CD14-positive monocyte (primary cell): Measurements from ENCODE around the gene INPP1. TPM values are rescaled to one million over a fixed set of nuclear protein-coding genes. Genes with fewer than 3 reads are reported as not detected.
A peak's percentile ranks its signal among the peaks of the same experiment; 100 is the strongest.

Source experiments
- DNase-seq, 3 donors: peaks; one replicate each; pipeline ENCODE4 v3.0.0-alpha.2; 2011 to 2022
- H2AFZ ChIP-seq: 2 replicates; pipeline ENCODE4 v1.6.0; 2012; ENCODE audit warnings: mild to moderate bottlenecking, low read depth, low read length, inconsistent platforms; ENCODE audit not compliant: insufficient read depth, poor library complexity, severe bottlenecking
- H3K27ac ChIP-seq, 2 donors: 1 replicate in 1 of 2; 2 replicates in 1 of 2; pipeline ENCODE4 v1.5.1; 2012 to 2013; ENCODE audit warnings: low read length in 2 of 2, control low read depth in 1 of 2, inconsistent platforms in 1 of 2, low read depth in 1 of 2, mild to moderate bottlenecking in 1 of 2
- H3K27me3 ChIP-seq, 2 donors: one replicate each; pipeline versions ENCODE4 v1.6.0 to v1.6.1; 2011 to 2013; ENCODE audit warnings: low read length in 2 of 2; ENCODE audit not compliant: control insufficient read depth in 2 of 2, insufficient read depth in 2 of 2
- H3K36me3 ChIP-seq, 2 donors: replicated peaks in 1 of 2; 1 replicate in 1 of 2; 2 replicates in 1 of 2; pipeline versions ENCODE4 v1.5.1 to v1.6.1; 2012 to 2013; ENCODE audit warnings: low read length in 2 of 2, control low read depth in 1 of 2, inconsistent platforms in 1 of 2, mild to moderate bottlenecking in 1 of 2; ENCODE audit not compliant: insufficient read depth in 2 of 2, control insufficient read depth in 1 of 2
- H3K4me1 ChIP-seq, 2 donors: 1 replicate in 1 of 2; 2 replicates in 1 of 2; pipeline versions ENCODE4 v1.5.1 to v1.6.1; 2012 to 2013; ENCODE audit warnings: low read length in 2 of 2, control low read depth in 1 of 2, inconsistent platforms in 1 of 2, mild to moderate bottlenecking in 1 of 2, moderate library complexity in 1 of 2; ENCODE audit not compliant: insufficient read depth in 2 of 2, control insufficient read depth in 1 of 2
- H3K4me2 ChIP-seq: replicated peaks from 2 replicates; pipeline ENCODE3; 2012; ENCODE audit warnings: low read length, moderate library complexity, mild to moderate bottlenecking; ENCODE audit not compliant: poor library complexity, severe bottlenecking; ENCODE audit errors: extremely low read depth
- H3K4me3 ChIP-seq, 3 experiments: fragments of 200-600 bp in 1 of 3; sonication (generic) in 1 of 3; replicated peaks in 1 of 3; 1 replicate in 2 of 3; 2 replicates in 1 of 3; pipeline ENCODE4 v1.5.1; 2011 to 2013; ENCODE audit warnings: low read length in 3 of 3, mild to moderate bottlenecking in 3 of 3, control low read depth in 2 of 3, low read depth in 2 of 3, inconsistent platforms in 1 of 3, moderate library complexity in 1 of 3
- H3K79me2 ChIP-seq: 2 replicates; pipeline ENCODE4 v1.6.0; 2012; ENCODE audit warnings: mild to moderate bottlenecking, control low read depth, inconsistent platforms, low read length, moderate library complexity; ENCODE audit not compliant: insufficient read depth
- H3K9ac ChIP-seq: 2 replicates; pipeline ENCODE4 v1.6.0; 2017; ENCODE audit warnings: low read length, mild to moderate bottlenecking; ENCODE audit not compliant: insufficient read depth, poor library complexity, severe bottlenecking
- H3K9me3 ChIP-seq, 2 donors: replicated peaks in 1 of 2; 1 replicate in 1 of 2; 2 replicates in 1 of 2; pipeline versions ENCODE4 v1.5.1 to v1.6.1; 2012 to 2013; ENCODE audit warnings: low read length in 2 of 2, control low read depth in 1 of 2; ENCODE audit not compliant: control insufficient read depth in 1 of 2, insufficient read depth in 1 of 2
- H4K20me1 ChIP-seq: 2 replicates; pipeline ENCODE4 v1.6.0; 2012; ENCODE audit warnings: mild to moderate bottlenecking, low read length, control low read depth, moderate library complexity; ENCODE audit not compliant: insufficient read depth
- H3K27ac Mint-ChIP-seq, 7 donors: one replicate each; pipeline ENCODE4 v1.8.0; 2020; ENCODE audit warnings: mild to moderate bottlenecking in 7 of 7, mixed read lengths in 7 of 7, moderate library complexity in 6 of 7, inconsistent platforms in 2 of 7
- H3K27me3 Mint-ChIP-seq, 3 donors: one replicate each; pipeline ENCODE4 v1.8.0; 2021 to 2022; ENCODE audit warnings: low read depth in 3 of 3, mild to moderate bottlenecking in 3 of 3, mixed read lengths in 3 of 3, moderate library complexity in 3 of 3, inconsistent platforms in 1 of 3
- H3K36me3 Mint-ChIP-seq, 2 donors: one replicate each; pipeline ENCODE4 v1.8.0; 2020; ENCODE audit warnings: mixed read lengths in 2 of 2, inconsistent platforms in 1 of 2, mild to moderate bottlenecking in 1 of 2
- H3K4me1 Mint-ChIP-seq: one replicate; pipeline ENCODE4 v1.8.0; 2020; ENCODE audit warnings: mild to moderate bottlenecking, mixed read lengths
- H3K4me3 Mint-ChIP-seq, 2 donors: one replicate each; pipeline ENCODE4 v1.8.0; 2020; ENCODE audit warnings: mild to moderate bottlenecking in 2 of 2, mixed read lengths in 2 of 2, moderate library complexity in 1 of 2
- H3K9me3 Mint-ChIP-seq, 7 donors: one replicate each; pipeline ENCODE4 v1.8.0; 2020 to 2022; ENCODE audit warnings: mixed read lengths in 7 of 7, mild to moderate bottlenecking in 6 of 7, moderate library complexity in 6 of 7, inconsistent platforms in 2 of 7
- WGBS: methylation state at CpG from one replicate; pipeline ENCODE4 v1.1.5; 2013; ENCODE audit warnings: missing lambda C conversion rate; ENCODE audit not compliant: insufficient coverage; 5-methylcytosine and 5-hydroxymethylcytosine counted together
- intact Hi-C, 2 donors: fragments of 100-400 bp; cut with micrococcal nuclease; formaldehyde crosslinking; loops; one replicate each; pipeline versions ENCODE4 v1.15.0 to v1.15.1; 2023
- polyA plus RNA-seq, 3 donors: library from polyadenylated mRNA; depleted of rRNA in 1 of 3; unstranded in 2 of 3; stranded (reverse) in 1 of 3; fragments of 300-500 nt in 2 of 3; fragments of >200 nt in 1 of 3; fragmentation: Illumina TruSeq in 2 of 3; gene quantifications; 1 replicate in 2 of 3; 2 replicates in 1 of 3; pipeline ENCODE4 v1.2.3, GENCODE V29; 2012 to 2021
- TF ChIP-seq, protein P1 (sequence below): fragments of 200-600 bp; IDR thresholded peaks from one replicate; pipeline ENCODE4 v1.8.0; 2022; ENCODE audit warnings: antibody characterized with exemption, mild to moderate bottlenecking

The INPP1 gene
- polyA plus RNA-seq, 3 donors: 8.9 to 17.8 (median 13.3) TPM

DNA sequence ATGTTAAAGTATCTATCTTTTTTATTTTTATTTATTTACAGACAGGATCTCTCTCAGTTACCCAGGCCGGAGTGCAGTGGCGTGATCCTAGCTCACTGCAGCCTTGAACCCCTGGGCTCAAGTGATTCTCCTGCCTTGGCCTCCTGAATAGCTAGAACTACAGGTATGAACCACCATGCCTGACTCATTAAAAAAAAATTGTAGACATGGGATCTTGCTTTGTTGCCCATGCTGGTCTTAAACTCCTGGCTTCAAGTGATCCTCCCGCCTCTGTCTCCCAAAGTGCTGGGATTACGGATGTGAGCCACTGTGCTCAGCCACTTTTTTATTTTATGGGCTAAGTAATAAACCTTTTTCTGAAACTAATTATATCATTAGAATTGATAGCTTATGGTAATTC, 71.9 kb downstream of the INPP1 start:
- Histone ChIP-seq H3K27me3 (no peaks in the 10 kb centered on the region), H3K4me1 (peaks cover 36 to 54% of the 10 kb centered on the region in 2 donors), H3K9ac (no peak overlapping the region), H2AFZ (no peak overlapping the region), H3K27ac (peak overlapping the region in 1 of 2 donors; percentile 57), H3K4me2 (no peak overlapping the region), H4K20me1 (peaks cover 12% of the 10 kb centered on the region), H3K36me3 (no peaks in the 10 kb centered on the region), H3K79me2 (peaks cover 78% of the 10 kb centered on the region), H3K4me3 (no peak overlapping the region), H3K9me3 (no peaks in the 10 kb centered on the region)
- peaks cover 47% of the 10 kb centered on the region for H3K4me1 Mint-ChIP-seq
- H3K36me3 Mint-ChIP-seq: peaks cover 6 to 7% of the 10 kb centered on the region in 2 donors
- peak overlapping the region in 3 of 7 donors; percentile 15 to 85 (median 47) for H3K27ac Mint-ChIP-seq
- no peak for DNase-seq
- TF ChIP-seq, protein P1, sequence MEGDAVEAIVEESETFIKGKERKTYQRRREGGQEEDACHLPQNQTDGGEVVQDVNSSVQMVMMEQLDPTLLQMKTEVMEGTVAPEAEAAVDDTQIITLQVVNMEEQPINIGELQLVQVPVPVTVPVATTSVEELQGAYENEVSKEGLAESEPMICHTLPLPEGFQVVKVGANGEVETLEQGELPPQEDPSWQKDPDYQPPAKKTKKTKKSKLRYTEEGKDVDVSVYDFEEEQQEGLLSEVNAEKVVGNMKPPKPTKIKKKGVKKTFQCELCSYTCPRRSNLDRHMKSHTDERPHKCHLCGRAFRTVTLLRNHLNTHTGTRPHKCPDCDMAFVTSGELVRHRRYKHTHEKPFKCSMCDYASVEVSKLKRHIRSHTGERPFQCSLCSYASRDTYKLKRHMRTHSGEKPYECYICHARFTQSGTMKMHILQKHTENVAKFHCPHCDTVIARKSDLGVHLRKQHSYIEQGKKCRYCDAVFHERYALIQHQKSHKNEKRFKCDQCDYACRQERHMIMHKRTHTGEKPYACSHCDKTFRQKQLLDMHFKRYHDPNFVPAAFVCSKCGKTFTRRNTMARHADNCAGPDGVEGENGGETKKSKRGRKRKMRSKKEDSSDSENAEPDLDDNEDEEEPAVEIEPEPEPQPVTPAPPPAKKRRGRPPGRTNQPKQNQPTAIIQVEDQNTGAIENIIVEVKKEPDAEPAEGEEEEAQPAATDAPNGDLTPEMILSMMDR: no peak
- intact Hi-C loops: no loop called here
- no peaks in the 10 kb centered on the region for H3K9me3 Mint-ChIP-seq
- H3K4me3 Mint-ChIP-seq: no peak overlapping the region
- peaks cover 0 to 1% (median 0%) of the 10 kb centered on the region in 3 donors for H3K27me3 Mint-ChIP-seq
- WGBS: 100% methylated on average over 2 of the region's 4 CpGs

DNA sequence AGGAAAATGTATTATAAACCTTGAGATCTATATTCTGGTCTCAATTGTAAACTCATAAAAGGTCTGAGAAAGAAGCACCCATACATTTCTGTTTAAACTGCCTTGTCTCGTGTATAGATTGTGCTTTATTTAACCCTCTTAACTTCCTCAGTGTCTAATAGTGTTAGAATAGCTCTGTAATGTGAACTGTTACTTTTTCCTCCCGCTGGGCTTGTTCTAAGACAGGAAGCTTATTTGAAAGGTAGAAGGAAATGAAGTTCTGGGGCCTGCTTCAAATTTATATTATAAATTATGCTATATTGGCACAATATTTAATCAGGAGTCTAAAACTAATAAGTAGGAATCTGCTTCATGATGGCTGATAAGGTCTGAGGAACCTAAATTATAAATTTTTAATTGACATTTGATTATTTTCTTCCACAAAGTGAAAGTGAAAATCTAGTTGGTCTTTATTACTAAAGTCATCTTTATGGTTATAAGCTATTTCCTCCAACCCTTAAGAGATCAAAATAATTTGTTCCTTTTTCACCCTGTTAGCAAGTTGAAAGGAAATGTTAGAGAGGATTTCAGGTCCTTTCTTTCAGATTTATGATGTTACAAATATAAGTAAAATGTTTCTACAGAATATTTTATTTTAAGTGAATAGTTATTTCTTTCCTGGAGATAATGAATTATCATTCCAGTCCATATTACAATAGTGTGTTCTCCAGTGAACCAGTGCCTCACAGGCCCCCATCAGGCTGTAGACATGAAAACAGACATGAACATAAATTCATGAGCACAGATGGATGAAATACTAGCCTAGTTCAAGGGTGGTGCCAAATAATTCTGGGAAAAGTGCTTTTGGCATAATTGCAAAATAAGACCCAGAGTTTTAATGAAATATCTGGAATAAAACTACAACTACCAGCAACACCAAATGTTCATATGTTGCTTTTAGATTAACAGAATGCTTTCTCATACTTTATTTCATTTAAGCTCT, 72.7 kb downstream of the INPP1 start:
- Mint-ChIP-seq H3K27me3 (peaks cover 0 to 1% (median 0%) of the 10 kb centered on the region in 3 donors), H3K4me3 (no peak overlapping the region), H3K36me3 (peaks cover 6 to 7% of the 10 kb centered on the region in 2 donors), H3K27ac (peak overlapping the region in 3 of 7 donors; percentile 47 to 85 (median 47)), H3K4me1 (peaks cover 48% of the 10 kb centered on the region), H3K9me3 (no peaks in the 10 kb centered on the region)
- Histone ChIP-seq H3K36me3 (no peaks in the 10 kb centered on the region), H3K79me2 (peaks cover 77% of the 10 kb centered on the region), H3K27ac (peak overlapping the region in 1 of 2 donors; percentile 57), H3K27me3 (no peaks in the 10 kb centered on the region), H4K20me1 (peaks cover 12% of the 10 kb centered on the region), H3K4me1 (peaks cover 28 to 46% of the 10 kb centered on the region in 2 donors), H3K9ac (no peak overlapping the region), H3K4me3 (no peak overlapping the region), H3K4me2 (peak overlapping the region; percentile 27), H3K9me3 (no peaks in the 10 kb centered on the region), H2AFZ (peak overlapping the region; percentile 1)
- no peak for DNase-seq
- no CpG with 5 or more reads among the region's 2 CpGs for WGBS
- TF ChIP-seq, protein P1: no peak
- intact Hi-C loops: no loop called here
